ENCODE results near the gene DUSP5. TPM values are rescaled to one million over a fixed set of nuclear protein-coding genes. Genes with fewer than 3 reads are reported as not detected.
A peak's percentile ranks its signal among the peaks of the same experiment; 100 is the strongest.

The DUSP5 gene
- total and polyA plus RNA-seq, 9 donors: 2.0 to 4.4 (median 2.8) TPM

DNA sequence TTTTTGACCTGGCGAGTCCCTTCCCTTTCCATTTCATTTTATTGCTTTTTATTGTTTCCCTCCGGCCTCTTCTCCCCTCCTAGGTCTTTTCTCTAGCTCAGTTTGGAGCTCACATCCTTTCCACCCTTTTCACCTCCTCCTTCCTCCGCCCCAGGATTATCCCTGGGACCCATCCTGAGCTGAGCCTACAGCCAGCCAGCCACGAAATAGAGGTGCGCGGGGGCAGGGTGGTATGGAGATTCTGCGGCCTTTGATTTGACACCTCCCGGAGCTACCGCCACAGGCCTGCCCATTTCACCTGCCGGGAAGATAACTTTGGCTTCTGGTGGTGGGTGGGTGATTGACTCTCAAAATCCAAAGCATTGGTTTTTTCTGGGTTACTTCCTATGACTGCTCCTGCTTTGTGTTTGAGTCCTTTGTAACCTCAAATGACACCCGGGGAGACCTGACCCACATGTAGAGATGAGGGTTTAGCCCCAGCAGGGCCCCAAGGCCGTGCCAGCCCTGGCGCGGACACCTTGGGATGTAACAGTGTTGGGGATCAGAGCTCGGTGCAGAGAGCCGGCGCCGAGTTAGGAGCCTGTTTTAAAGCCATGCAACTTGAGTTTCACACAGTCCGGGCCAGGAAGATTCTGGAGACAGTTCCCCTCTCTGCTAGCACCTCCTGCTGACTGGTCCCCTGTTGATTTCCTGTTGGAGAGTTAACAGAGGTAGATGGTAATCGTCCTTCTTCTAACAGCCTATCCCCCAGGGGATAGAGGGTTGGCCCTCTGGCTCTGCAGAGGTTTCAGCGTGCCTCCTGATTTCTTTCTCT lies 1.5 kb downstream of the DUSP5 start:
- no peak overlapping the region for H3K27ac ChIP-seq (ENCODE audit: low read length)
- H3K27me3 ChIP-seq (ENCODE audit: control insufficient read depth, insufficient read depth, low read length): peaks cover 36% of the 10 kb centered on the region
- no peaks in the 10 kb centered on the region for H3K9me3 ChIP-seq (replicated peaks; ENCODE audit: control insufficient read depth, low read depth, low read length)
- peak; percentile 49 for DNase-seq
- 44% methylated on average over 10 of the region's 21 CpGs for WGBS (ENCODE audit: insufficient coverage)
- H3K4me3 ChIP-seq (ENCODE audit: low read length): peak overlapping the region; percentile 55
- H3K4me1 ChIP-seq (ENCODE audit: control insufficient read depth, insufficient read depth, low read length): peaks cover 57% of the 10 kb centered on the region
- no peaks in the 10 kb centered on the region for H3K36me3 ChIP-seq (ENCODE audit: control insufficient read depth, insufficient read depth, low read length)

DNA sequence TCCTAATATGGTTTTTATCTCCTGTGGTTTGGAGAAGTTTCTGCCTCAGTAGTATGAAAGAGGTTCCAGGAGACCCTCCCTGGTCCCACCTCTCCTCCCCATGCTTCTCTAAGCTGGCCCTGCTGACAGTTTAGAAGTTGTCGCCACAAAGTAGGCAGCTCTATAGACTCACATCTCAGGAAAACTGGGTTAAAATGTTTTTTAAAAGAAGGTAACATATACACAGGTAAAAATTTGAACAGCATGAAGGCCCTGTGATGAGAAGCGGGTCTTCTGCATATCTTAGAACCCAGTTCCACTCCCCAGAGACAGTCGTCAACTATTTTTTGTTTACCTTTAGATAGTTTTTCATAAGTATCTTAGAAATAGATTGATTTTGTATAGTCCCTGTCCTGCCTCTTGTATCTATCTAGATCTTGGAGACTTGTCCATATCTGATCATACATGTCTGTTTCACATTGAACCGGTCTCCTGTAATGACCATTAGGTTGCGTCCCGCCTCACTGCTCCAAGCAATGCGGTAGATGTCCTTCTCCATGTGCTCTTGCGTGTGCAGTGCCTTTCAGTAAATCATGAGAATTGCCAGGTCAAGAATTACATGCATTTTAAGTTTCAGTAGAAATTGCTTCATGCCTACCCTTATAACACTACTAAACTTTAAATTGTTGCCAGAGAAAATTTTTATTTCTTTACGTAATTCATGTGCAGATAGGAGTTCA lies 2.2 kb downstream of the DUSP5 start:
- no peaks in the 10 kb centered on the region for H3K9me3 ChIP-seq (replicated peaks; ENCODE audit: control insufficient read depth, low read depth, low read length)
- H3K4me3 ChIP-seq (ENCODE audit: low read length): peak overlapping the region; percentile 55
- H3K4me1 ChIP-seq (ENCODE audit: control insufficient read depth, insufficient read depth, low read length): peaks cover 63% of the 10 kb centered on the region
- no peak overlapping the region for H3K27ac ChIP-seq (ENCODE audit: low read length)
- no peaks in the 10 kb centered on the region for H3K36me3 ChIP-seq (ENCODE audit: control insufficient read depth, insufficient read depth, low read length)
- H3K27me3 ChIP-seq (ENCODE audit: control insufficient read depth, insufficient read depth, low read length): peaks cover 35% of the 10 kb centered on the region
- 95% methylated on average over 5 of the region's 9 CpGs for WGBS (ENCODE audit: insufficient coverage)
- no peak for DNase-seq

- H3K9me3 ChIP-seq (replicated peaks; ENCODE audit: control insufficient read depth, low read depth, low read length): no peaks in the 10 kb centered on the region
- peak overlapping the region; percentile 45 for H3K27ac ChIP-seq (ENCODE audit: low read length)
- DNase-seq: no peak
- H3K4me1 ChIP-seq (ENCODE audit: control insufficient read depth, insufficient read depth, low read length): peaks cover 63% of the 10 kb centered on the region
- H3K4me3 ChIP-seq (ENCODE audit: low read length): no peak overlapping the region
- WGBS (ENCODE audit: insufficient coverage): no CpG with 5 or more reads among the region's 3 CpGs
- H3K27me3 ChIP-seq (ENCODE audit: control insufficient read depth, insufficient read depth, low read length): peaks cover 35% of the 10 kb centered on the region
- H3K36me3 ChIP-seq (ENCODE audit: control insufficient read depth, insufficient read depth, low read length): no peaks in the 10 kb centered on the region
Observed at GRCh38 chr10:110500515-110500905, 2.8 kb downstream of the DUSP5 start.

GRCh38 chr10:110501142-110501937 lies 3.6 kb downstream of the DUSP5 start:
- peak; percentile 94 for DNase-seq
- Histone ChIP-seq H3K27ac (ENCODE audit: low read length) (peak overlapping the region; percentile 45), H3K27me3 (ENCODE audit: control insufficient read depth, insufficient read depth, low read length) (peaks cover 35% of the 10 kb centered on the region), H3K4me1 (ENCODE audit: control insufficient read depth, insufficient read depth, low read length) (peaks cover 57% of the 10 kb centered on the region), H3K36me3 (ENCODE audit: control insufficient read depth, insufficient read depth, low read length) (no peaks in the 10 kb centered on the region), H3K9me3 (replicated peaks; ENCODE audit: control insufficient read depth, low read depth, low read length) (no peaks in the 10 kb centered on the region), H3K4me3 (ENCODE audit: low read length) (no peak overlapping the region)
- WGBS (ENCODE audit: insufficient coverage): 15% methylated on average over 5 of the region's 9 CpGs

GRCh38 chr10:110502072-110502845 lies 4.6 kb downstream of the DUSP5 start:
- Histone ChIP-seq H3K27ac (ENCODE audit: low read length) (peak overlapping the region; percentile 63), H3K27me3 (ENCODE audit: control insufficient read depth, insufficient read depth, low read length) (peaks cover 31% of the 10 kb centered on the region), H3K9me3 (replicated peaks; ENCODE audit: control insufficient read depth, low read depth, low read length) (no peaks in the 10 kb centered on the region), H3K36me3 (ENCODE audit: control insufficient read depth, insufficient read depth, low read length) (no peaks in the 10 kb centered on the region), H3K4me1 (ENCODE audit: control insufficient read depth, insufficient read depth, low read length) (peaks cover 48% of the 10 kb centered on the region), H3K4me3 (ENCODE audit: low read length) (no peak overlapping the region)
- no CpG with 5 or more reads among the region's 6 CpGs for WGBS (ENCODE audit: insufficient coverage)
- DNase-seq: no peak

GRCh38 chr10:110502851-110503301 lies 5.2 kb downstream of the DUSP5 start:
- peaks cover 31% of the 10 kb centered on the region for H3K27me3 ChIP-seq (ENCODE audit: control insufficient read depth, insufficient read depth, low read length)
- H3K4me3 ChIP-seq (ENCODE audit: low read length): no peak overlapping the region
- WGBS (ENCODE audit: insufficient coverage): 0% methylated on average over 2 of the region's 3 CpGs
- H3K27ac ChIP-seq (ENCODE audit: low read length): peak overlapping the region; percentile 81
- H3K4me1 ChIP-seq (ENCODE audit: control insufficient read depth, insufficient read depth, low read length): peaks cover 53% of the 10 kb centered on the region
- peak; percentile 94 for DNase-seq
- no peaks in the 10 kb centered on the region for H3K36me3 ChIP-seq (ENCODE audit: control insufficient read depth, insufficient read depth, low read length)
- H3K9me3 ChIP-seq (replicated peaks; ENCODE audit: control insufficient read depth, low read depth, low read length): no peaks in the 10 kb centered on the region

DNA sequence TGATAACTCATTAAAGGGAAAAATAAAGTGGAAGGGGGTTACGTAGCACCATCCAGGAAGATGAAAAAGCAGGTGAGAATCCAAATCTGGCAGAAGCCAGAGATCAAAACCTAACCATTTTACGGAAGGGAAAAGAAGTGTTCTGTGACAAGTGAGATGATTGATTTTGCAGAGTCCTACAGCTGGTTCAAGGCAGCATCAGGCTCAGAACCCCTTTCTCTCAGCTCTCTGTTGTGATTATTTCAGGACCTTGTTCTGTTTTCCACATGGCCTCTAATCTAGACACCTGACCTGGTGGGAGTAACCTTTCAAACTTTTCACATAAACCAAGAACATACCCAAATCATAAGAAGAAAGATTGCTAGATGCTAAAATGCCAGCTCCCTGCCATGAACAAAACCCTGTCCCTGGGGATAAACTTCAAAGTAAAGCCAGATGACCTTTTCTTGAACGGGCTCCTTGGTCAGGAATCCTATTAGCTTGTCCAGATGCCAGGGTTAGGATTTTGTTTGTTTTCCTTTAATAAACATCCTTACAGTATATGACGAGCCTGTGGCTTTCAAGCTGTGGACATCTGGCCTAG lies 5.9 kb downstream of the DUSP5 start:
- 63% methylated on average over 1 of the region's 4 CpGs for WGBS (ENCODE audit: insufficient coverage)
- Histone ChIP-seq H3K4me1 (ENCODE audit: control insufficient read depth, insufficient read depth, low read length) (peaks cover 55% of the 10 kb centered on the region), H3K9me3 (replicated peaks; ENCODE audit: control insufficient read depth, low read depth, low read length) (no peaks in the 10 kb centered on the region), H3K27ac (ENCODE audit: low read length) (peak overlapping the region; percentile 81), H3K36me3 (ENCODE audit: control insufficient read depth, insufficient read depth, low read length) (no peaks in the 10 kb centered on the region), H3K4me3 (ENCODE audit: low read length) (no peak overlapping the region), H3K27me3 (ENCODE audit: control insufficient read depth, insufficient read depth, low read length) (peaks cover 26% of the 10 kb centered on the region)
- DNase-seq: no peak

- peak; percentile 85 for DNase-seq
- Histone ChIP-seq H3K9me3 (replicated peaks; ENCODE audit: control insufficient read depth, low read depth, low read length) (no peaks in the 10 kb centered on the region), H3K27ac (ENCODE audit: low read length) (peak overlapping the region; percentile 81), H3K4me1 (ENCODE audit: control insufficient read depth, insufficient read depth, low read length) (peaks cover 58% of the 10 kb centered on the region), H3K36me3 (ENCODE audit: control insufficient read depth, insufficient read depth, low read length) (no peaks in the 10 kb centered on the region), H3K27me3 (ENCODE audit: control insufficient read depth, insufficient read depth, low read length) (peaks cover 20% of the 10 kb centered on the region), H3K4me3 (ENCODE audit: low read length) (no peak overlapping the region)
- whole genome bisulfite sequencing (ENCODE audit: insufficient coverage): 33% methylated on average over 1 of the region's 4 CpGs
Observed at GRCh38 chr10:110504111-110504735, 6.5 kb downstream of the DUSP5 start.
